BJ (cell line): Measurements from ENCODE around the gene MVB12B. TPM values are rescaled to one million over a fixed set of nuclear protein-coding genes. Genes with fewer than 3 reads are reported as not detected.

ENCODE experiments used
- CTCF ChIA-PET: fragments of 350-600 bp; formaldehyde crosslinking; extraction: SDS; loops from one replicate; lab custom pipeline; 2021; ENCODE audit warnings: antibody characterized with exemption, inconsistent platforms; lab: Yijun Ruan, JAX
- POLR2A ChIA-PET: fragments of 300-600 bp; sonication (Branson Sonifier 250); formaldehyde crosslinking; extraction: SDS; loops from one replicate; lab custom pipeline; 2021; ENCODE audit warnings: antibody characterized with exemption; lab: Charles Lee
- DNase-seq: peaks from one replicate; pipeline ENCODE4 v3.0.0-alpha.2; 2011; ENCODE audit warnings: low read depth
- H3K27me3 ChIP-seq: 2 replicates; pipeline ENCODE4 v1.6.0; 2011; ENCODE audit warnings: low read length; ENCODE audit not compliant: control insufficient read depth, insufficient read depth
- H3K36me3 ChIP-seq: 2 replicates; pipeline ENCODE4 v1.5.1; 2011; ENCODE audit warnings: low read length; ENCODE audit not compliant: control insufficient read depth, insufficient read depth
- H3K4me3 ChIP-seq: 2 replicates; pipeline ENCODE4 v1.5.1; 2011; ENCODE audit warnings: low read depth, mild to moderate bottlenecking, control low read depth, low read length
- CTCF ChIP-seq: IDR thresholded peaks from 2 replicates; pipeline ENCODE4 v1.5.1; 2011; ENCODE audit warnings: low read depth, mild to moderate bottlenecking, control low read depth, inconsistent platforms, low read length, moderate library complexity; ENCODE audit not compliant: insufficient read depth
- polyA plus RNA-seq: library from polyadenylated mRNA; depleted of rRNA; stranded (reverse); fragments of >200 nt; gene quantifications from 2 replicates; pipeline ENCODE4 v1.2.3, GENCODE V29; 2011

MVB12B gene
- polyA plus RNA-seq, 1 experiment: 2.7 TPM

GRCh38 chr9:126532951-126533925, 206.6 kb downstream of the MVB12B start:
- POLR2A ChIA-PET: no interaction called here
- Histone ChIP-seq H3K36me3 (no peaks in the 10 kb centered on the region), H3K4me3 (no peak overlapping the region), H3K27me3 (peaks cover 14% of the 10 kb centered on the region)
- CTCF ChIA-PET: interaction anchor here (0.7 to 2.6 kb wide), 6 partner anchors 10 to 172 kb away, joined by 3 to 15 read pairs (median 6); no protein-coding TSS in a partner anchor
- no peak for TF ChIP-seq CTCF
- DNase-seq: no peak

- CTCF ChIA-PET: interaction anchor here (0.7 to 2.5 kb wide), 3 partner anchors 32 to 172 kb away, joined by 3 to 8 read pairs (median 3); no protein-coding TSS in a partner anchor
- Histone ChIP-seq H3K4me3 (no peak overlapping the region), H3K27me3 (peaks cover 13% of the 10 kb centered on the region), H3K36me3 (no peaks in the 10 kb centered on the region)
- DNase-seq: no peak
- POLR2A ChIA-PET: no interaction called here
- no peak for TF ChIP-seq CTCF
Measured at GRCh38 chr9:126533926-126534310, 207.3 kb downstream of the MVB12B start.

- ChIA-PET CTCF (interaction anchor here (0.7 to 2.5 kb wide), 2 partner anchors 33 to 171 kb away, joined by 3 to 8 read pairs; no protein-coding TSS in a partner anchor), POLR2A (no interaction called here)
- Histone ChIP-seq H3K36me3 (no peaks in the 10 kb centered on the region), H3K27me3 (peaks cover 13% of the 10 kb centered on the region), H3K4me3 (no peak overlapping the region)
- DNase-seq: no peak
- no peak for TF ChIP-seq CTCF
Measured at GRCh38 chr9:126534431-126535186, 208.0 kb downstream of the MVB12B start.

GRCh38 chr9:126536131-126536530, 209.5 kb downstream of the MVB12B start:
- no peak for DNase-seq
- Histone ChIP-seq H3K27me3 (peaks cover 13% of the 10 kb centered on the region), H3K36me3 (no peaks in the 10 kb centered on the region), H3K4me3 (no peak overlapping the region)
- CTCF ChIA-PET: no interaction called here
- POLR2A ChIA-PET: no interaction called here
- no peak for TF ChIP-seq CTCF
